ENCODE data around the gene TMEM179.

GRCh38 chr14:104557766-104558165, 46.8 kb downstream of the TMEM179 start:
- TF ChIP-seq CTCF (IDR thresholded peaks at IDR 0.05 in 2 of 3, conservative IDR thresholded peaks at IDR 0.05 in 1 of 3; ENCODE audit: control insufficient read depth in 2 of 3, extremely low read depth in 1 of 3, insufficient read depth in 1 of 3, low read depth in 3 of 3, low read length in 3 of 3) = no peak
- no peak for TF ChIP-seq EP300 (IDR thresholded peaks at IDR 0.05; ENCODE audit: borderline replicate concordance in 1 of 2, control insufficient read depth in 1 of 2, low read depth in 2 of 2, low read length in 2 of 2)
- TF ChIP-seq ATF2 (IDR thresholded peaks at IDR 0.05; ENCODE audit: low read length) = no peak
- TF ChIP-seq FOXM1 (IDR thresholded peaks at IDR 0.05; ENCODE audit: low read depth, low read length) = no peak
- no peak for TF ChIP-seq POLR2AphosphoS5 (IDR thresholded peaks at IDR 0.05; ENCODE audit: low read length)
